GM06990 (cell line): ENCODE data around the gene FAM76A.

Experiments used
- DNase-seq: peaks from one replicate; pipeline ENCODE4 v3.0.0-alpha.2; 2011; ENCODE audit not compliant: insufficient read length; ENCODE audit errors: extremely low read depth
- H3K27me3 ChIP-seq: replicated peaks from 2 replicates; pipeline ENCODE4 v1.6.0; 2011; ENCODE audit warnings: low read length; ENCODE audit not compliant: control insufficient read depth, insufficient read depth
- H3K36me3 ChIP-seq: 2 replicates; pipeline ENCODE4 v1.5.1; 2011; ENCODE audit warnings: low read length; ENCODE audit not compliant: control insufficient read depth, insufficient read depth
- H3K4me3 ChIP-seq: replicated peaks from 2 replicates; pipeline ENCODE4 v1.5.1; 2011; ENCODE audit warnings: low read depth, mild to moderate bottlenecking, control low read depth, low read length
- CTCF ChIP-seq: IDR thresholded peaks from 2 replicates; pipeline ENCODE4 v1.5.1; 2011; ENCODE audit warnings: low read length, control low read depth, mild to moderate bottlenecking, inconsistent platforms; ENCODE audit not compliant: insufficient read depth, poor library complexity, severe bottlenecking

The FAM76A gene

GRCh38 chr1:27778056-27778455, 52.3 kb downstream of the FAM76A start:
- no peak for TF ChIP-seq CTCF
- DNase-seq: no peak
- Histone ChIP-seq H3K27me3 (no peaks in the 10 kb centered on the region), H3K36me3 (no peaks in the 10 kb centered on the region; the same call in none of the 2 replicates), H3K4me3 (no peak overlapping the region)

DNA sequence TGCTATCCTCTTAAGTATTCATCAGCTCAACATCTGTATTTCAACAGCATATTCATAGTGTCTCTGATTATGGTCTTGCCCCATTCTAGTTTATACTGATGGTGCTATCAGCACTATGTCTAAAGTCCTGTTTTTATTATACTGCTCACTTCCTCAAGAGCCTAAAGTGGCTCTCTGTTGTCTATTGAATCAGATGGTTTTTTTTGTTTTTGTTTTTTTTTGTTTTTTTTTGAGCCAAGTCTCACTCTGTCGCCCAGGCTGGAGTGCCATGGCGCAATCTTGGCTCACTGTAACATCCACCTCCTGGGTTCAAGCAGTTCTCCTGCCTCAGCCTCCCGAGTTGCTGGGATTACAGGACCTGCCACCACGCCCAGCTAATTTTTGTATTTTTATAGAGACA, 53.4 kb downstream of the FAM76A start:
- no peak for TF ChIP-seq CTCF
- H3K27me3 ChIP-seq: no peaks in the 10 kb centered on the region
- no peaks in the 10 kb centered on the region; the same call in none of the 2 replicates for H3K36me3 ChIP-seq
- no peak for DNase-seq
- H3K4me3 ChIP-seq: no peak overlapping the region

- H3K4me3 ChIP-seq: no peak overlapping the region
- DNase-seq: no peak
- H3K27me3 ChIP-seq: no peaks in the 10 kb centered on the region
- TF ChIP-seq CTCF: no peak
- H3K36me3 ChIP-seq: no peaks in the 10 kb centered on the region; the same call in none of the 2 replicates
Observed at GRCh38 chr1:27782950-27783349, 57.2 kb downstream of the FAM76A start.

GRCh38 chr1:27784700-27785099, 58.9 kb downstream of the FAM76A start:
- no peak overlapping the region for H3K4me3 ChIP-seq
- H3K27me3 ChIP-seq: no peaks in the 10 kb centered on the region
- no peak for TF ChIP-seq CTCF
- no peak for DNase-seq
- H3K36me3 ChIP-seq: peaks cover 3% of the 10 kb centered on the region

DNA sequence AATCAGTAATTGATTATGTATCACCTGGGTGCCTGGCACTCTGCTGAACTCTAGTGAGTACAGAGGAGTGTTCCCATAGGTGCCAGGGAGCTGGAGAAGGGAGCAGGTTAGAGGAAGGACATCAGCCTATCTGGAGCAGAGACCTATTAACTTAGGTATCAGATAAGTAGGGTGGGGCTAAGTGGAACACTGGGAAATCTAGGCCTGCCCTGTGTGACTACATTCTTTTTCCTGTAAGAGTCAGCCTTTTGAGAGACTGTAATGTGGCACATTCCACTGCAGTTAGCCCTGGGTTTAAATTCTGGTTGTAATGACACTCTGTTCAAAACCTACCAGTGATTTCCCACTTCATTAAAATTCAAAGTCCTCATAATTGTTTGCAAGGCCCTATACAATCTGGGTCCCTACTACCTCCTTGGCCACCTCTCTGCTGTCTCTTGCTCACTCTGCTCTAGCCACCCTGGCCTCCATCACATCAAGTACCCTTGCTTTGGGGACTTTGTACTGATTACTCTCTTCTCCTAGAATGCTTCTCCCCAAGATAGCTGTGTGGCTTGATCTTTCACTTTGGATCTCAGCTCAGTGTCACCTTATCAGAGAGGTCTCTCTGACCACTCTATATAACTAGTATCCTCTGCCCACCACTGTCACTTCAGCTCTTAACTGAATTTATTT, 60.2 kb downstream of the FAM76A start:
- H3K27me3 ChIP-seq: no peaks in the 10 kb centered on the region
- TF ChIP-seq CTCF: no peak
- peaks cover 5% of the 10 kb centered on the region for H3K36me3 ChIP-seq
- H3K4me3 ChIP-seq: no peak overlapping the region
- no peak for DNase-seq

DNA sequence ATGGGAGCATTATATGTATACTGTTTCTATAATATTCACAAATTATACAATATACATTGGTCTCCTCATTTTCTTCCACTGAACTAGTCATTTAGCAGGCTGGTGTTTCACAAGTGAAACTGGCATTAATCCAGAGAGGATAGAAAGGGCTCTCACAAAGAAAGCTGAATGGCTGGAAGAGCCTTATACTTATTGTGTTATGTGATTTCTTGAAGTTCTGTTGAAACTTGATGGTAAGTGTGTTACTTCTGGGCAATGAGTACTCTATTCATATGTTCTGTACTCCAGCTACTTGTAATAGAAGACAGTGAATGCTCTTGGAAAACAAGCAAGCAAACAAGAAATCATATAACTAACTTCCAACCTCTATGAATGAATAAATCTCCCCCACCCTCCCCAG, 62.1 kb downstream of the FAM76A start:
- Histone ChIP-seq H3K36me3 (peaks cover 6% of the 10 kb centered on the region), H3K27me3 (no peaks in the 10 kb centered on the region), H3K4me3 (no peak overlapping the region)
- no peak for DNase-seq
- TF ChIP-seq CTCF: no peak
